Sigmoid colon (tissue), 4 donors: ENCODE measurements around the gene MOCS1.

ENCODE experiments used
- EP300 ChIP-seq, 4 donors: sonication (generic); formaldehyde crosslinking; IDR thresholded peaks; one replicate each; pipeline ENCODE4 v1.6.1; 2017; ENCODE audit warnings: antibody characterized with exemption in 4 of 4
- POLR2A ChIP-seq, 2 donors: fragments of 450-650 bp; IDR thresholded peaks; one replicate each; pipeline ENCODE4 v1.6.1; 2016; ENCODE audit warnings: antibody characterized with exemption in 2 of 2, mild to moderate bottlenecking in 2 of 2, moderate library complexity in 2 of 2
- POLR2AphosphoS5 ChIP-seq, 4 donors: sonication (generic); formaldehyde crosslinking; IDR thresholded peaks; one replicate each; pipeline ENCODE4 v1.6.1; 2017; ENCODE audit warnings: antibody characterized with exemption in 4 of 4
- TF ChIP-seq, protein P1 (sequence below), 4 experiments: fragments of 450-650 bp in 3 of 4; fragments of 200-600 bp in 1 of 4; IDR thresholded peaks; one replicate each; pipeline ENCODE4 v1.5.1; 2016 to 2019; ENCODE audit warnings: antibody characterized with exemption in 4 of 4, mild to moderate bottlenecking in 3 of 4, moderate library complexity in 2 of 4

GRCh38 chr6:39922821-39923220, 11.4 kb downstream of the MOCS1 start:
- TF ChIP-seq, protein P1, sequence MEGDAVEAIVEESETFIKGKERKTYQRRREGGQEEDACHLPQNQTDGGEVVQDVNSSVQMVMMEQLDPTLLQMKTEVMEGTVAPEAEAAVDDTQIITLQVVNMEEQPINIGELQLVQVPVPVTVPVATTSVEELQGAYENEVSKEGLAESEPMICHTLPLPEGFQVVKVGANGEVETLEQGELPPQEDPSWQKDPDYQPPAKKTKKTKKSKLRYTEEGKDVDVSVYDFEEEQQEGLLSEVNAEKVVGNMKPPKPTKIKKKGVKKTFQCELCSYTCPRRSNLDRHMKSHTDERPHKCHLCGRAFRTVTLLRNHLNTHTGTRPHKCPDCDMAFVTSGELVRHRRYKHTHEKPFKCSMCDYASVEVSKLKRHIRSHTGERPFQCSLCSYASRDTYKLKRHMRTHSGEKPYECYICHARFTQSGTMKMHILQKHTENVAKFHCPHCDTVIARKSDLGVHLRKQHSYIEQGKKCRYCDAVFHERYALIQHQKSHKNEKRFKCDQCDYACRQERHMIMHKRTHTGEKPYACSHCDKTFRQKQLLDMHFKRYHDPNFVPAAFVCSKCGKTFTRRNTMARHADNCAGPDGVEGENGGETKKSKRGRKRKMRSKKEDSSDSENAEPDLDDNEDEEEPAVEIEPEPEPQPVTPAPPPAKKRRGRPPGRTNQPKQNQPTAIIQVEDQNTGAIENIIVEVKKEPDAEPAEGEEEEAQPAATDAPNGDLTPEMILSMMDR (IDR thresholded peaks at IDR 0.05) = no peak
- no peak for TF ChIP-seq POLR2A (IDR thresholded peaks at IDR 0.05)
- TF ChIP-seq EP300 (IDR thresholded peaks at IDR 0.05) = no peak
- TF ChIP-seq POLR2AphosphoS5 (IDR thresholded peaks at IDR 0.05) = no peak
